Measurements from ENCODE around the gene STRAP. TPM values are rescaled to one million over a fixed set of nuclear protein-coding genes. Genes with fewer than 3 reads are reported as not detected.

STRAP gene
- total RNA-seq, 1 donor from 2014 or later: 65.4 TPM

Other genes with a start within 250 kb of the STRAP start
- 72.8 TPM for gene EPS8, start 93.0 kb upstream of the STRAP start, total RNA-seq
- 44.0 TPM for gene DERA, start 28.9 kb downstream of the STRAP start, total RNA-seq

Data from lower lobe of right lung (tissue), 1 donor.